Upper lobe of left lung (tissue), 4 donors: Measurements from ENCODE around the gene GMPPB.
"Not testable (repeated sequence)": the region's sequence is repeated elsewhere in the genome, so short reads cannot be mapped to it uniquely, and the experiment has no call there.

Source experiments
- POLR2A ChIP-seq, 4 donors: fragments of 450-650 bp; IDR thresholded peaks; one replicate each; pipeline ENCODE4 v1.5.1; 2016 to 2017; ENCODE audit warnings: antibody characterized with exemption in 4 of 4, mild to moderate bottlenecking in 2 of 4
- TF ChIP-seq, protein P1 (sequence below), 6 experiments: fragments of 450-650 bp in 4 of 6; fragments of 200-600 bp in 2 of 6; sonication (generic) in 2 of 6; IDR thresholded peaks; one replicate each; pipeline ENCODE4 v1.5.1; 2016 to 2019; ENCODE audit warnings: antibody characterized with exemption in 6 of 6

GRCh38 chr3:49684453-49684852, 39.3 kb downstream of the GMPPB start:
- TF ChIP-seq POLR2A (IDR thresholded peaks at IDR 0.05) = not testable (repeated sequence)
- TF ChIP-seq, protein P1, sequence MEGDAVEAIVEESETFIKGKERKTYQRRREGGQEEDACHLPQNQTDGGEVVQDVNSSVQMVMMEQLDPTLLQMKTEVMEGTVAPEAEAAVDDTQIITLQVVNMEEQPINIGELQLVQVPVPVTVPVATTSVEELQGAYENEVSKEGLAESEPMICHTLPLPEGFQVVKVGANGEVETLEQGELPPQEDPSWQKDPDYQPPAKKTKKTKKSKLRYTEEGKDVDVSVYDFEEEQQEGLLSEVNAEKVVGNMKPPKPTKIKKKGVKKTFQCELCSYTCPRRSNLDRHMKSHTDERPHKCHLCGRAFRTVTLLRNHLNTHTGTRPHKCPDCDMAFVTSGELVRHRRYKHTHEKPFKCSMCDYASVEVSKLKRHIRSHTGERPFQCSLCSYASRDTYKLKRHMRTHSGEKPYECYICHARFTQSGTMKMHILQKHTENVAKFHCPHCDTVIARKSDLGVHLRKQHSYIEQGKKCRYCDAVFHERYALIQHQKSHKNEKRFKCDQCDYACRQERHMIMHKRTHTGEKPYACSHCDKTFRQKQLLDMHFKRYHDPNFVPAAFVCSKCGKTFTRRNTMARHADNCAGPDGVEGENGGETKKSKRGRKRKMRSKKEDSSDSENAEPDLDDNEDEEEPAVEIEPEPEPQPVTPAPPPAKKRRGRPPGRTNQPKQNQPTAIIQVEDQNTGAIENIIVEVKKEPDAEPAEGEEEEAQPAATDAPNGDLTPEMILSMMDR (IDR thresholded peaks at IDR 0.05) = not testable (repeated sequence)
